GM15510 (cell line): ENCODE measurements around the gene JARID2.

Source experiments
- POLR2A ChIP-seq: IDR thresholded peaks from 3 replicates; pipeline ENCODE4 v1.6.1; 2011; ENCODE audit warnings: borderline replicate concordance; ENCODE audit not compliant: insufficient read length; ENCODE audit errors: extremely low read depth

Gene JARID2

DNA sequence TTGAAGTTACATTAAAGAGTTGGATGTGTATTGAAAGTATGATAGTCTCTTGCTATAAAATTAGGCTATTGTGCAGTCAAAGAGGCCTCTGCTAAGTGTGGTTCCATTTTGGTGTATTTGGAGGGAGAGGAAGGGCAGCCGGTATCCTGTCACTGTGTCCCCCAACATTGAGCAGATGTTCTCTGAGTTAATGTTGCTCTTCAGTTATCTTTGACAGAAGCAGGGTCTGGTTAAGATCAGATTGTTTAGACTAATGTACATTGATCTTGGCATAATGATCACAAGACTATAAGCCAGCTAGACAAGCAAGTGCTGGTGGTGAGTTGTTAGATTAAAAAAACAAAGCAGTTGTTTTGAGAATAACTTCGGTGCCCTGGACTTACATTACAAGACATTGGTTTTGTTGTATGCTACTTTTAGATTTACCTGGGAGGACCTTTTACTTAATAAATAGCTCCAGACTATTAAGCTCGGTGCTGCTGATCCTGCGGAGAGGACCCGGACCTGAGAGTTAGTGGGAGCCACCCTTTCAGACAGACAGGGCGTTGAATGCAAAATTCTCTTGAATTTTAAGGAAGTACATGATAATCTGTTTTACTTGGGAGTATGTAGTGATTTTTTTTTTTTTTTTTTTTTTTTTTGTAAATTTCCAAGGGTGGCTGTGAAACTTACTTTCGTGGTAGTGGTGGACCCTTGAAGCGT is 97.8 kb downstream of the JARID2 start:
- TF ChIP-seq POLR2A: no peak

DNA sequence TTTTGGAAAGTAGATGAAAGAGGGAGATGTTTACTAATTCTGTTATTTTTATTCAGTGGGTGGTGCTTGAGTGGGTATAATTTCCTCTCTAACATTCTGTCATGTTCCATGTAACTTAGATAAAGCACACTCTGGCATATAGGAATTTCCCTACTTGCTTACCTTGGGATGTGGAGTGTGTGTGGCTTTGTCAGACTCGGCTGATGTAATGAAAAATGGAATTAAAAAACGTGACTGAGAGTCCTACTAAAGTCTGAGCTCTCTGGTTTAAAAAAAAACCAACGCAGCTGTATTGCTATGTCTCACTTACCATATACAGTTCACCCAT is 98.3 kb downstream of the JARID2 start:
- no peak for TF ChIP-seq POLR2A

GRCh38 chr6:15344831-15345230 is 99.0 kb downstream of the JARID2 start:
- TF ChIP-seq POLR2A: no peak

DNA sequence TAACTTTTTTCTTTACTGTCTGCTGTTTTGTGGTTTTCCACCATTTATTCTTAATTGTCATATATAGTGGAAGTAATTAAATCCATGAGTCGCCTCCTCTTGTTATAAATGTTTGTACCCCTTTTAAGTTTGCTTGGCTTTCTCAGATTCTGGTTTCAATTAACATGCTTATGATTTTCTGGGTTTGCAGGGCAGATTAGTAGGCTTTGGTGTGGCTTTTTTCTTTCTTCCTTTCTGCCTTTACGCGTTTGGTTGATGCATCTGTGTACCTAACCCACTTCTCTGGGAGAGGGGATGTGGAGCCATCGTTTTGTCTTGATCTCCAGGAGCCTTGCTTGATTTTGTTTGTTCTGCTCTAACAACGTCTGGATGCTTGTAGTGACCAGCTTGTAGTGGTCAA is 100.4 kb downstream of the JARID2 start:
- no peak for TF ChIP-seq POLR2A

DNA sequence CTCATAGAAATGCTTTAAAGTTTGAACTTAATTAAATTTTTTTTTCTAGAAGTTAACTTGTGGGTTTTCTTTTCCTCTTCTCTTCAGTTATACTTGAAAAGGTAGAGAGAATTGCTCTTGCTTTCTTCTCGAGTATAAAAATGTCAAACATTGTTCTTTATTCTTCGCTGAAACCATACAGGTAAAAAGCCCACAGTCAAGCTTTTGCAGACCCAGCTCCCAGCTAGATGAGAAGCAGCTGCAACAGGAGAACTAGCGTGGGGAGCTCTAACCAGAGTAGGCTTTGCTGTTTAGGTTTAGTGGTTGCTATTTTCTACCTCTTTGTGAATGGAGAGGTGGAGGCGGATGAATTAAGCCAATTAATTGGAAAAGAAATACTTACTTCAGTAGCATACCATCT is 102.7 kb downstream of the JARID2 start:
- TF ChIP-seq POLR2A: no peak

- no peak for TF ChIP-seq POLR2A
Observed at GRCh38 chr6:15349379-15349778, 103.5 kb downstream of the JARID2 start.

DNA sequence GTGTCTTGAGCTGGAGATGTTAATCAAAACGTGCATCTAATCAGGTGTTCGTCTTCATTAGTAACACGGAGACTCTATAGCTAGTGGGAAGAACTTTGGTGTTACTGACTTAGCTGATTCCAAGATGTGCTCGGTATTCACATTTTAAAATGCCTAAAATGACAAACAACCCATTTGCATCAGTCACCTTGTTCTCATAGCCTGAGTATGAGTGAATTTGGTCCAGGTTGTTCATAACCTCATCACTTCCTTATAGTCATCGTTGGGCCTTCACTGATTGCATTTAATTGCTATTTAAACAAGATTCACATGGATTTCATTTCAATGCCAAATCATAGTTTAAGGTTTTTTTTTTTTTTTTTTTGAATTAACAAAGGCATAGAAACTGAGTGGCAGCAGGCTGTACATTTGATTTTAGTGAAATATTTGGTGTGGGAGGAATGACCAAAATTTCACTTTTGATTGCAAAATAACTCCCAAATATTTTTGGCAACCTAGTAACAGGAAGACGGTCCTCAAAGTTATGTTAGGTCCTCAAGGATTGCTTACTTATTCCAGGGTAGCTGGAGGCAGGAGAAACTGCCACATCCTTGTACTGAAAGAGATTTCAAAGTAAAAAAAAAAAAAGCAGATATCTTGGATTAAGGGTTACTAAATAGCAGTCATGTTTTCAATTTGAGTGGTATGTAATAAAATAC is 104.7 kb downstream of the JARID2 start:
- no peak for TF ChIP-seq POLR2A

DNA sequence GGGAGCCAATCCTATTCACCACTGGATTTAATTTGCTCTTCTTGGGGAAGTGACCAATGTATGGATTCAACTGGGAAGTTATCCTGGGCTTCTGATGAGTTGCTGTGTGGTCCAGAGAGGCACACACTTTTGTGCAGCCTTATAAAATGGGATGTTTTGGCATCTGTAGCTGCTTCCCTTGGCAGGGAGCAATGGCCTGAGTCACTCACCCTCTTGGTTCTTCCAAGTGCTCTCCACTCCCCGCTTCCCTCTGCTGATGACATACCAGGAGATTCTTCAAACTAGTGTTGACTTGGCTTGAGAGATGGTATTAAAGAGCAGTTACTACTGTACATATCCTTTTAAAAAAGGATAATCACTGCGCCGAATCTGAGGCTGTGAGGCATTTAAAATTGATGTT is 105.8 kb downstream of the JARID2 start:
- no peak for TF ChIP-seq POLR2A

DNA sequence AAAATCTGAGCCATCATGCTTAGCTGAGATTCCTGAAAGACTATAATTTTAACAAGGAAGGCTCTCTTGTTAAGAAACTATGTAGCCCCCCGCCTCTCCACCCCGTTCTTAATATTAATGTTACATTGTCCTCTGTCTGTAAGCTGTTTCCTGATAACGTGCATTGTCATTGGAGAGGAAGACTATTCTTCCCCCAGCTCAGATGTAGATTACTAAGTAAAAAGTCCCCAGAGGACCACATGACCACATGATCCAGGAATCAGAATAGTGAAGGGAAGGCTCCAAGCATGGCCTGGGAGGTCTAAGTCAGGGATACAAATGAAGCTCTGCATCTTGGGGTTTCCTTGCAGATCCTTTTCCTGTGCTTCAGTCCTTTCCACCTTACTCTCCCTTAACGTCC is 106.4 kb downstream of the JARID2 start:
- TF ChIP-seq POLR2A: no peak

DNA sequence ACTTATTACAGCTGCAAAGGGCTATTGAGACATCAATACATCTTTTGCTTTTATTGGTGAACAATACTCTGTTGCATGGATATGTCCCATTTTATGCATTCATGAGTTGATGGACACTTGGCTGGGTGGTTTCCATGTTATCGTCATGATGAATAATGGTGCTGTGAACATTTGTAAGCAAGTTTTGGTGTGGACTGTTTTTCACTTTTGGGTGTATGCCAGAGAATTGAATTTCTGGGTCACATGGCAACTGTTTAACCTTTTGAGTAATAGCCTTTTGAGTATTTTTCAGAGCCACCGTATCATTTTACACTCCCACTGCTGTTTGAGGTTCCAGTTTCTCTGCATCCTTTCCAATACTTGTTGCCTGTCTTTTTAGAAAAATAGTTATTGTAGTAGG is 107.0 kb downstream of the JARID2 start:
- no peak for TF ChIP-seq POLR2A

GRCh38 chr6:15355683-15356099 is 109.8 kb downstream of the JARID2 start:
- TF ChIP-seq POLR2A: no peak

DNA sequence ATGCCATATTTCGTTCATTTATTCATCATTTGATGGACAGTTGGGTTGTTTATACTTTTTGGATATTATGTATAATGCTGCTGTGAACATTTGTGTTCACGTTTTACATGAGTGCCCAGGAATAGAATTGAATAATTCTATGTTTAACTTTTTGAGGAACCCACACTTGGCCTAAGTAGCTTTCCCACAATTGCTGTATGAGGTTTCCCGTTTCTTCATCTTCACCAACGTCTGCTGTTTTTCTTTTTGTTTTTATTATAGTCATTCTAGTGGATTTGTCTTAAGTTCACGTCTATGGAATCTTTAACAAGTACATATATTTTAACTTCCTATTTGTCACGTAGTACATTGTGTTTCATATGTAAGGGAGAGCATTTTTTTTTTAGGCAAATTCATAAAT is 110.3 kb downstream of the JARID2 start:
- TF ChIP-seq POLR2A: no peak

DNA sequence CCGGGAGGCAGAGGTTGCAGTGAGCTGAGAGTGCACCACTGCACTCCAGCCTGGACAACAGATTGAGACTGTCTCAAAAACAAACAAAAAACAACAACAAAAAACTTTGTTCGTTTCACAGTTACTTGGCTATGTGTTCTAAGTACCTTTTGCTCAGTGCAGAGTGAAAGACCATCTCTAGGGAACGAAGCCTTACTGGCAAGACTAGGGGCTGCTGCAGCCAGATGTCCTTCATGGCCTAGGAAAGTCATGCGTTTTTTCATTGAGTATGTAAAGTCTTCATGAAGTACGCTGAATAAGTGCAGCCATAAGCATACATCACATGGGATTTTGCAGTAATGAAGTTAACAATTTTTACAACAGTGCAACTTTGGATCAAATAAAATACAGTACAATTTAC is 111.1 kb downstream of the JARID2 start:
- TF ChIP-seq POLR2A: no peak

DNA sequence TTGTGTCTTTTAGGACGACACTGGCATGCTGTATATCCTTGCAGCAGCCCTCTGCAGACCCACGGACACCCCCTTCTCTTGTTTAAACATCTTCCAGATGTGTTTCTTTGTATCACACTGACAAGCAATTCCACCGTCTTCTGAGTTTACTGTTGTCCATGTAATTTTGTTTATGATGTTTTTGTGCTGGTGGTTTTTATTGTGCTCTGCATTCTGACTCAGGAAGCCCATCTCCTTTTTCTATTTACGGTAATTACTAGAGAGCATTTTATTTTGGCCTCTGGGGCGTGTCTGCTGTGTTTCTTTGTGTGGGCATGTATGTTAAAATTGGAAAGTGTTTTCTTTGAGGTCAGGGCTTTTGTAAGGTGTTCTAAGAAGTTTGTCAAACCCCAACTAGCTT is 111.9 kb downstream of the JARID2 start:
- no peak for TF ChIP-seq POLR2A

DNA sequence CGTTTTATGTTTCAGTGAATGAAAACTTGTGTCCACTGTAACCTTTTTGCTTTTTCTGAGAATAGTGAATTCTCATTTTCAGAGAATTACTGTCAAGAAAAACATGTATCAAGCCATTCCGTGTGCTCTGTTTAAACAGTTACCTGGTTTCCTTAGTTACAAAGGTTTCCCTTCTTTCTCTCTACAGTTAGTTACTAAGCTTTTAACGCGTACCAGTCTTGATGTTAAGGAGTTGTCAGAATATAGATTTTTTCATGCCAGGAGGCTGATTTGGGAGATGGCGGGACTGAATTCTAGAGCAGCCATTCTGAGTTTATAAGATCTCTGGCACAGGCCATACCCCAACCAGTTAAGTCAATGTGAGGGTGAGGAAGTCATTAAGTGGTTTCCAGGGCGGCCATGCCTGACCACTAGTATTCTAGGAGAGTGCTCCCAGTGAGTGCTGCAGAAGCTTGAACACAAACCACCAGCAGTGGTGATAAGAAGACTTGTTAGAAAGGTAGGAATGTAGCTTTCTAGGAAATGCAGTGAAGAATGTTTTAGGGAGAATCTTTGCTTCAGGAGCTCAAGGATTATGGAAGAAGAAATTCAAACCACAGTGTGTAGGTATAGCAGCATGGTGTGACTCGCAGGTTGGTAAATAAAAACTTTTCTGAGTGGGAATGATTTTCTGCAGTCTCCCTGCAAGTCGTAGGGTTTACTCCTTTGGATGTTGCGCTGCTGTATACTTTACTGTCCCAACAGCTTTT is 112.9 kb downstream of the JARID2 start:
- TF ChIP-seq POLR2A: no peak

GRCh38 chr6:15359335-15359862 is 113.5 kb downstream of the JARID2 start:
- TF ChIP-seq POLR2A: no peak

DNA sequence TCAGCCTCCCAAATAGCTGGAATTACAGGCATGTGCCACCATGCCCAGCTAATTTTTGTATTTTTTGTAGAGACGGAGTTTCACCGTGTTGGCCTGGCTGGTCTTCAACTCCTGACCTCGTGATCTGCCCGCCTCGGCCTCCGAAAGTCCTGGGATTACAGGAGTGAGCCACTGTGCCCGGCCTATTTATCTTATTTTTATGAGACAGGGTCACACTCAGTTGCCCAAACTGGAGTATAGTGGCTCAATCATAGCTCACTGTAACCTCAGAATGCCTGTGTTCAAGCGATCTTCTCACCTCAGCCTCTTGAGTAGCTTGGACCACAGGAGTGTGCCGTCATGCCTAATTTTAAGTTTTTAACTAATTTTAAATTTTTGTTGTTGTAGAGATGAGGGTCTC is 114.4 kb downstream of the JARID2 start:
- TF ChIP-seq POLR2A: no peak

GRCh38 chr6:15361197-15361596 is 115.3 kb downstream of the JARID2 start:
- no peak for TF ChIP-seq POLR2A
